ENCODE data around the gene RAC2.
"Not testable (repeated sequence)": the region's sequence is repeated elsewhere in the genome, so short reads cannot be mapped to it uniquely, and the experiment has no call there.

Gene RAC2

DNA sequence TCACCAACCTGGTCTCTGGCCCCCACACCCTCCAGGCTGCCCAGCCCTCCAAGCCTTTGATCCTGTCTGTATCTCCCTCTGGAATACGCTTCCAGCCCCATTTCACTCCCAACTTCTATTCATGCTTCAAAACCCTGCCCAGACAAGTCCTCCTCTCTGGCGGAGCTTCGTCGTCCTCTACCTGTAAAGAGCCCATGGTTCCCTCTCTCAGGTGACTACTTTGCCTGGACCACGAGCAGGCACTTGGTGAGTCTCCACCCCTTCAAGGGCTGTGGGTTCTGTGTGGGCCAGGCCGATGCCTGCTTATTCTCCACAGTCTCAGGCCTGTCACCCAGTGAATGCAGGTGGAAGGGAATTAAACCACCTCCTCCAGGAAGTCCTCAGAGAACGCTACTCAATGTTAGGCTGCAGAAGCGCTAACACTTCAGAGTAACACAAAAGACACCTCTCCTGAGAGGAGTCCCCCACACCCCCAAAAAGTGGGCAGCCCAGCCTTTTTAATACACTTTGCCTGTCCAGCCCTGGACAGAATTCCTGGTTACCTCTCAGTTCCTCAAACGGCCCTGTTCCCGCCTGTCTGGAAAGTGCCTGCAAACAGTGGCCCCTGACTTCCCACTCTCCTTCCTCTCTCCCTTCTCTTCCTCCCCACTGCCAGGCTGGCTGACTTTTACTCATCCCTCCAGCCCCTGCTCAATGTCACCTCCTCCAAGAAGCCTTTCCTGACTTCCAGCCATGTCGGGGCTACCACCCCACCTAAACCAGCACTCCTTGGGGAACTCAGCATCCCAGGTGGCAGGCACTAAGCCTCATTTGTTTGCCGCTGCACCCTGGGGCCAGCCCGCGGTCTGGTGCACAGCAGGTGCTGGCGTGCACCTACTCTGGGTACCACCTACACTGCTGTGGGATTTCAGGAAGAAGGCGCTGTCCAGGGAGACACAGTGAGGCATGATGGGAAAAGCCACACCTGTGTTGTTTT lies 9.0 kb downstream of the RAC2 start:
- no peak for TF ChIP-seq CTCF (IDR thresholded peaks at IDR 0.05; ENCODE audit: insufficient read depth, low read length, poor library complexity, severe bottlenecking)
- no peak overlapping the region for H3K4me3 ChIP-seq (replicated peaks; ENCODE audit: low read depth, low read length)
- no peak for DNase-seq (ENCODE audit: extremely low read depth, insufficient read length)
- peaks cover 60% of the 10 kb centered on the region for H3K36me3 ChIP-seq (ENCODE audit: control insufficient read depth, insufficient read depth, low read length)
- H3K27me3 ChIP-seq (replicated peaks; ENCODE audit: control insufficient read depth, insufficient read depth, low read length): no peaks in the 10 kb centered on the region

DNA sequence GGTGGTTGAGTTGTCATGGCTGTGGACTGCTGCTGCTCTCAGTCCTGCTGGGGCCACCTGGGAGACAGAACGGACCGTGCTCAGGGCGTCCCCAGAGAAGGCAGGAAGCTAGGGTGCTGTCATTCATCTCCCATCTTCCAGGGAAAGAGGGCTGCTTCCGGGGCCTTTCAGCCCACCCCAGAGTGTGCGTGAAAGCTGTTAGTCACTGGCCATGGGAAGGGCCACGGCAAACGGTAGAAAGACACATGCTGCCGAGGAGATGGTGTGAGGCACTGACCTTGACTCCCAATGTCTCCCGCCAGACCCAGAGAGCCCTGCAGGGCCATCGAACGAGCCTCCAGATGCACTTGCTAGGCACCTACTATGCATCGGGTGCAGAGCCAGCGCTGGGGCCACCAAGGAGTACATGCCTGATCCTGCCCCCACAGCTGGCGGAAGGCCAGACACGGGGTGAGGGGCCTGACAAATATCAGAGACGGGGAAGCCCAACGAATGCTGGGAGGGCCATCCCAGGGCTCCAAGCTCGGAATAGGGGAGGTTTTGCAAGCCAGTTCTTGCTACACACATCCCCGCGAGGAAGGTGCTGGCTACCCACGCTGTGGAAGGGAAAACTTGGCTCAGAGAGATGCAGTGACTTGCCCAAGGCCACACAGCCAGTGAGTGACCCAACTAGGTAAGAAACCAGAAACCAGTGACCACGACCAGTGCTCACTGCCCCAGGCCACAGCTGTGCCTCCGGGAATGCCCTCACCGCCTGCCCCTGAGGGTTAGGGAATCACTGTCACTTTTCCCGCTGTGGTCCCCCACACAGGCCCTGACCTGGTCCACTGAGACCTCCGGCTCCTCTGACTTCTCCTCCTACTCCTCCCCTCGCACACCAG lies 10.1 kb downstream of the RAC2 start:
- no peak for TF ChIP-seq CTCF (IDR thresholded peaks at IDR 0.05; ENCODE audit: insufficient read depth, low read length, poor library complexity, severe bottlenecking)
- H3K4me3 ChIP-seq (replicated peaks; ENCODE audit: low read depth, low read length): no peak overlapping the region
- peaks cover 56% of the 10 kb centered on the region for H3K36me3 ChIP-seq (ENCODE audit: control insufficient read depth, insufficient read depth, low read length)
- no peak for DNase-seq (ENCODE audit: extremely low read depth, insufficient read length)
- H3K27me3 ChIP-seq (replicated peaks; ENCODE audit: control insufficient read depth, insufficient read depth, low read length): no peaks in the 10 kb centered on the region

- DNase-seq (ENCODE audit: extremely low read depth, insufficient read length); H3K27me3 ChIP-seq (replicated peaks; ENCODE audit: control insufficient read depth, insufficient read depth, low read length); H3K4me3 ChIP-seq (replicated peaks; ENCODE audit: low read depth, low read length): not testable (repeated sequence)
- H3K36me3 ChIP-seq (ENCODE audit: control insufficient read depth, insufficient read depth, low read length): peaks cover 56% of the 10 kb centered on the region
These were observed 10.7 kb downstream of the RAC2 start for GRCh38 chr22:37233371-37233750.

- Histone ChIP-seq H3K36me3 (ENCODE audit: control insufficient read depth, insufficient read depth, low read length) (peaks cover 58% of the 10 kb centered on the region), H3K4me3 (replicated peaks; ENCODE audit: low read depth, low read length) (no peak overlapping the region), H3K27me3 (replicated peaks; ENCODE audit: control insufficient read depth, insufficient read depth, low read length) (no peaks in the 10 kb centered on the region)
- no peak for TF ChIP-seq CTCF (IDR thresholded peaks at IDR 0.05; ENCODE audit: insufficient read depth, low read length, poor library complexity, severe bottlenecking)
- DNase-seq (ENCODE audit: extremely low read depth, insufficient read length): no peak
These were observed 11.7 kb downstream of the RAC2 start for GRCh38 chr22:37232140-37232998.

GRCh38 chr22:37231406-37232139 lies 12.5 kb downstream of the RAC2 start:
- no peak for DNase-seq (ENCODE audit: extremely low read depth, insufficient read length)
- peaks cover 55% of the 10 kb centered on the region for H3K36me3 ChIP-seq (ENCODE audit: control insufficient read depth, insufficient read depth, low read length)
- H3K4me3 ChIP-seq (replicated peaks; ENCODE audit: low read depth, low read length): no peak overlapping the region
- TF ChIP-seq CTCF (IDR thresholded peaks at IDR 0.05; ENCODE audit: insufficient read depth, low read length, poor library complexity, severe bottlenecking): no peak
- H3K27me3 ChIP-seq (replicated peaks; ENCODE audit: control insufficient read depth, insufficient read depth, low read length): no peaks in the 10 kb centered on the region

Data from GM06990 (cell line).